Measurements from ENCODE around the gene MAML2. TPM values are rescaled to one million over a fixed set of nuclear protein-coding genes. Genes with fewer than 3 reads are reported as not detected.

Gene MAML2
- total RNA-seq, 1 experiment from 2014 or later = 2.7 TPM

- no peak for TF ChIP-seq CTCF (conservative IDR thresholded peaks at IDR 0.05)
- H3K4me1 Mint-ChIP-seq = no peaks in the 10 kb centered on the region
- H3K9me3 Mint-ChIP-seq = peaks cover 39 to 48% of the 10 kb centered on the region in 2 experiments
Observed at GRCh38 chr11:95943546-95943945, 399.4 kb downstream of the MAML2 start.

More at GRCh38 chr11:95943546-95943945, 399.4 kb downstream of the MAML2 start:
- no peak overlapping the region for H3T11ph ChIP-seq (ENCODE audit: low read length)
- no peaks in the 10 kb centered on the region for H3K79me2 ChIP-seq (ENCODE audit: insufficient read depth, low read length)
- H3K4me1 ChIP-seq (ENCODE audit: insufficient read depth, low read length) = no peaks in the 10 kb centered on the region
- H2BK15ac ChIP-seq (ENCODE audit: low read depth, low read length) = no peak overlapping the region
- H3K56ac ChIP-seq (ENCODE audit: insufficient read length, low read depth, low read length) = no peak overlapping the region
- no peak overlapping the region for H3K23ac ChIP-seq (ENCODE audit: insufficient read length, low read depth, low read length)
- H3K4ac ChIP-seq (ENCODE audit: low read depth, low read length) = no peak overlapping the region
- Mint-ChIP-seq H3K27ac (no peak overlapping the region; a peak in 1 of 7 replicates), H3K36me3 (ENCODE audit: insufficient read depth in 1 of 3, low read depth in 3 of 3) (peaks cover 13 to 40% (median 25%) of the 10 kb centered on the region in 3 experiments), H3K27me3 (ENCODE audit: low read depth) (peaks cover 2% of the 10 kb centered on the region; the same call in 1 of the 2 replicates), H3K4me3 (no peak overlapping the region)
- no peak overlapping the region for H3K4me2 ChIP-seq (ENCODE audit: insufficient read depth, insufficient read length, low read length)
- H2AK5ac ChIP-seq (ENCODE audit: insufficient read length, low read length) = no peak overlapping the region
- no peak for DNase-seq
- H3K14ac ChIP-seq (ENCODE audit: insufficient read depth, low read length) = no peak overlapping the region
- no peak overlapping the region for H4K5ac ChIP-seq (ENCODE audit: insufficient read length, low read depth, low read length)
- no peak overlapping the region for H2AFZ ChIP-seq (ENCODE audit: low read length)
- no peak overlapping the region for H3K9ac ChIP-seq (ENCODE audit: extremely low read depth, insufficient read length, low read length)
- H3K9me3 ChIP-seq (ENCODE audit: control insufficient read depth, low read depth, low read length) = peaks cover 30% of the 10 kb centered on the region
- H3K27ac ChIP-seq (ENCODE audit: insufficient read length, low read depth, low read length) = no peak overlapping the region
- no peak overlapping the region for H3K18ac ChIP-seq (ENCODE audit: insufficient read length, low read depth, low read length)
- H3K27me3 ChIP-seq (ENCODE audit: insufficient read depth, low read length) = no peaks in the 10 kb centered on the region
- no peak overlapping the region for H4K91ac ChIP-seq (ENCODE audit: insufficient read length, low read depth, low read length)
- no peak overlapping the region for H2BK5ac ChIP-seq (ENCODE audit: insufficient read length, low read length)
- WGBS (ENCODE audit: extremely low coverage, insufficient read length, low lambda C conversion rate) = no CpG with 5 or more reads among the region's 1 CpG
- no peak overlapping the region for H2BK12ac ChIP-seq (ENCODE audit: insufficient read length, low read depth, low read length)
- no peaks in the 10 kb centered on the region for H3K79me1 ChIP-seq (ENCODE audit: insufficient read depth, low read depth, low read length, poor library complexity, severe bottlenecking)
- H4K8ac ChIP-seq (replicated peaks; ENCODE audit: insufficient read length, low read depth, low read length) = no peak overlapping the region
- no peaks in the 10 kb centered on the region for H4K20me1 ChIP-seq (ENCODE audit: control insufficient read depth, insufficient read depth, insufficient read length)
- no peak overlapping the region for H2BK20ac ChIP-seq (ENCODE audit: low read depth, low read length, poor library complexity, severe bottlenecking)
- H3K23me2 ChIP-seq (ENCODE audit: insufficient read length, low read depth, low read length, poor library complexity, severe bottlenecking) = no peaks in the 10 kb centered on the region
- H2BK120ac ChIP-seq (ENCODE audit: low read depth, low read length, poor library complexity, severe bottlenecking) = no peak overlapping the region
